ENCODE results near the gene SCD5. TPM values are rescaled to one million over a fixed set of nuclear protein-coding genes. Genes with fewer than 3 reads are reported as not detected.

The SCD5 gene
- total RNA-seq, 1 donor from 2014 or later, result 1.0 TPM

GRCh38 chr4:82587826-82588540 lies 210.6 kb downstream of the SCD5 start:
- Mint-ChIP-seq H3K36me3 (ENCODE audit: low read depth) (no peaks in the 10 kb centered on the region), H3K27me3 (ENCODE audit: low read depth) (peaks cover 12% of the 10 kb centered on the region), H3K27ac (no peak overlapping the region), H3K4me3 (ENCODE audit: low read depth) (no peak overlapping the region), H3K4me1 (ENCODE audit: low read depth) (no peaks in the 10 kb centered on the region), H3K9me3 (no peaks in the 10 kb centered on the region)
- intact Hi-C loops (cut with micrococcal nuclease), result no loop called here
- no peak for DNase-seq (ENCODE audit: low spot score)

GRCh38 chr4:82585690-82586435 lies 212.7 kb downstream of the SCD5 start:
- no peaks in the 10 kb centered on the region for H3K36me3 Mint-ChIP-seq (ENCODE audit: low read depth)
- H3K27me3 Mint-ChIP-seq (ENCODE audit: low read depth), result peaks cover 9% of the 10 kb centered on the region
- H3K4me1 Mint-ChIP-seq (ENCODE audit: low read depth), result no peaks in the 10 kb centered on the region
- H3K9me3 Mint-ChIP-seq, result no peaks in the 10 kb centered on the region
- intact Hi-C loops (cut with micrococcal nuclease), result no loop called here
- DNase-seq (ENCODE audit: low spot score), result no peak
- H3K4me3 Mint-ChIP-seq (ENCODE audit: low read depth), result no peak overlapping the region
- no peak overlapping the region for H3K27ac Mint-ChIP-seq

- no peaks in the 10 kb centered on the region for H3K9me3 Mint-ChIP-seq
- no peak overlapping the region for H3K4me3 Mint-ChIP-seq (ENCODE audit: low read depth)
- H3K27ac Mint-ChIP-seq, result no peak overlapping the region
- DNase-seq (ENCODE audit: low spot score), result no peak
- peaks cover 6% of the 10 kb centered on the region for H3K27me3 Mint-ChIP-seq (ENCODE audit: low read depth)
- intact Hi-C loops (cut with micrococcal nuclease), result no loop called here
- H3K4me1 Mint-ChIP-seq (ENCODE audit: low read depth), result no peaks in the 10 kb centered on the region
- no peaks in the 10 kb centered on the region for H3K36me3 Mint-ChIP-seq (ENCODE audit: low read depth)
These were observed 213.7 kb downstream of the SCD5 start for GRCh38 chr4:82584931-82585330.

GRCh38 chr4:82583897-82584587 lies 214.6 kb downstream of the SCD5 start:
- Mint-ChIP-seq H3K9me3 (no peaks in the 10 kb centered on the region), H3K27ac (no peak overlapping the region), H3K4me1 (ENCODE audit: low read depth) (no peaks in the 10 kb centered on the region), H3K36me3 (ENCODE audit: low read depth) (no peaks in the 10 kb centered on the region), H3K4me3 (ENCODE audit: low read depth) (no peak overlapping the region), H3K27me3 (ENCODE audit: low read depth) (peaks cover 7% of the 10 kb centered on the region)
- intact Hi-C loops (cut with micrococcal nuclease), result no loop called here
- no peak for DNase-seq (ENCODE audit: low spot score)

GRCh38 chr4:82579932-82580331 lies 218.7 kb downstream of the SCD5 start:
- Mint-ChIP-seq H3K27me3 (ENCODE audit: low read depth) (peaks cover 5% of the 10 kb centered on the region), H3K27ac (no peak overlapping the region), H3K36me3 (ENCODE audit: low read depth) (no peaks in the 10 kb centered on the region), H3K4me3 (ENCODE audit: low read depth) (no peak overlapping the region), H3K9me3 (no peaks in the 10 kb centered on the region), H3K4me1 (ENCODE audit: low read depth) (no peaks in the 10 kb centered on the region)
- intact Hi-C loops (cut with micrococcal nuclease), result no loop called here
- DNase-seq (ENCODE audit: low spot score), result no peak

Other genes starting within 250 kb of the SCD5 start
- not detected in 2 replicates for gene TMEM150C, start 236.8 kb downstream of the SCD5 start, total RNA-seq
- 138 and 142 TPM in 2 replicates for gene SEC31A, start 92.4 kb upstream of the SCD5 start, total RNA-seq
- 1.8 and 2.6 TPM in 2 replicates for gene THAP9, start 101.9 kb upstream of the SCD5 start, total RNA-seq
- 28.0 and 30.6 TPM in 2 replicates for gene LIN54, start 212.0 kb upstream of the SCD5 start, total RNA-seq
- 33.7 and 35.2 TPM in 2 replicates for gene COPS4, start 236.4 kb upstream of the SCD5 start, total RNA-seq